Measurements from ENCODE around the gene NNAT. TPM values are rescaled to one million over a fixed set of nuclear protein-coding genes. Genes with fewer than 3 reads are reported as not detected.
"Not testable (repeated sequence)": the region's sequence is repeated elsewhere in the genome, so short reads cannot be mapped to it uniquely, and the experiment has no call there.

The NNAT gene
- total RNA-seq, 1 donor from 2014 or later = 0.83 TPM

DNA sequence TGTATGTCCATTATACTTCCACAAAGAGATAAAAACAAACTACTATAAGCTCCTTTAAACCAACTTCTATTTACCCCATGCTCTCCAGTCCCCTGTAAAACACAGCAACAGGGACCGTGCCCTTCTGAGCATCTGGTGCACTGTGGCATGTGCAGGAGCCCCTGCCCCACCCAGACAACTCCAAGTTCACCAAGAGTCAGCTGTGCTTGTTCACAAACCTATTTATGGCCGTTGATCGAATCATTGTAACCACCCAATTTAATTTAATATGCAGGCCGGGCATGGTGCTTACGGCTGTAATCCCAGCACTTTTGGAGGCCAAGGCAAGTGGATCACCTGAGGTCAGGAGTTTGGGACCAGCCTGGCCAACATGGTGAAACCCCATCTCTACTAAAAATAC, 20.3 kb downstream of the NNAT start:
- no peaks in the 10 kb centered on the region for H3K36me3 ChIP-seq
- ATAC-seq = no peak
- intact Hi-C loops (cut with DNase I) = no loop called here
- TF ChIP-seq, protein P1, sequence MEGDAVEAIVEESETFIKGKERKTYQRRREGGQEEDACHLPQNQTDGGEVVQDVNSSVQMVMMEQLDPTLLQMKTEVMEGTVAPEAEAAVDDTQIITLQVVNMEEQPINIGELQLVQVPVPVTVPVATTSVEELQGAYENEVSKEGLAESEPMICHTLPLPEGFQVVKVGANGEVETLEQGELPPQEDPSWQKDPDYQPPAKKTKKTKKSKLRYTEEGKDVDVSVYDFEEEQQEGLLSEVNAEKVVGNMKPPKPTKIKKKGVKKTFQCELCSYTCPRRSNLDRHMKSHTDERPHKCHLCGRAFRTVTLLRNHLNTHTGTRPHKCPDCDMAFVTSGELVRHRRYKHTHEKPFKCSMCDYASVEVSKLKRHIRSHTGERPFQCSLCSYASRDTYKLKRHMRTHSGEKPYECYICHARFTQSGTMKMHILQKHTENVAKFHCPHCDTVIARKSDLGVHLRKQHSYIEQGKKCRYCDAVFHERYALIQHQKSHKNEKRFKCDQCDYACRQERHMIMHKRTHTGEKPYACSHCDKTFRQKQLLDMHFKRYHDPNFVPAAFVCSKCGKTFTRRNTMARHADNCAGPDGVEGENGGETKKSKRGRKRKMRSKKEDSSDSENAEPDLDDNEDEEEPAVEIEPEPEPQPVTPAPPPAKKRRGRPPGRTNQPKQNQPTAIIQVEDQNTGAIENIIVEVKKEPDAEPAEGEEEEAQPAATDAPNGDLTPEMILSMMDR (IDR thresholded peaks at IDR 0.05) = no peak
- H3K9me3 ChIP-seq = no peaks in the 10 kb centered on the region
- no peak for DNase-seq
- peaks cover 4% of the 10 kb centered on the region for H3K27me3 ChIP-seq (ENCODE audit: low read depth)
- no peak overlapping the region for H3K27ac ChIP-seq
- H3K4me1 ChIP-seq = no peaks in the 10 kb centered on the region
- H3K4me3 ChIP-seq = no peak overlapping the region

DNA sequence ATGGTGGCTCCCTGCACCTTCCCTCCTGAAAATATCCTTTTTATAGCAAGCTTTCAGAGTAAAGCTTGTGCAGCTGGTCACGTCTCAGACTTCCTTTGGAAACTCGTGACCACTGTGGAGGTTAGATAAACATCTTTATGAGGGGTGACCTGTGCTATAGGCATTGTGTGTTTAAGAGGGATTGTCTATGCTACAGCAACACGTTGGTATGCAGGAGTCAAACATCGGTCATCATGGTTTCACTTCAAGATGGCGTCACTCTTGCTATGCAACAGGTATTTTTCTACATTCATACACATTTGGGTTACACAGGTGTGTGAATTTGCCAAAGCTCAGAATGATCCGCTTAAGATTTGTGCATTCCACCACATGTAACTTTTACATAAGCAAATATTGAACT, 21.2 kb downstream of the NNAT start:
- peaks cover 4% of the 10 kb centered on the region for H3K27me3 ChIP-seq (ENCODE audit: low read depth)
- H3K4me3 ChIP-seq = no peak overlapping the region
- H3K9me3 ChIP-seq = no peaks in the 10 kb centered on the region
- TF ChIP-seq, protein P1 (IDR thresholded peaks at IDR 0.05) = no peak
- no peak for DNase-seq
- ATAC-seq = no peak
- H3K27ac ChIP-seq = no peak overlapping the region
- H3K4me1 ChIP-seq = no peaks in the 10 kb centered on the region
- H3K36me3 ChIP-seq = no peaks in the 10 kb centered on the region
- intact Hi-C loops (cut with DNase I) = no loop called here

DNA sequence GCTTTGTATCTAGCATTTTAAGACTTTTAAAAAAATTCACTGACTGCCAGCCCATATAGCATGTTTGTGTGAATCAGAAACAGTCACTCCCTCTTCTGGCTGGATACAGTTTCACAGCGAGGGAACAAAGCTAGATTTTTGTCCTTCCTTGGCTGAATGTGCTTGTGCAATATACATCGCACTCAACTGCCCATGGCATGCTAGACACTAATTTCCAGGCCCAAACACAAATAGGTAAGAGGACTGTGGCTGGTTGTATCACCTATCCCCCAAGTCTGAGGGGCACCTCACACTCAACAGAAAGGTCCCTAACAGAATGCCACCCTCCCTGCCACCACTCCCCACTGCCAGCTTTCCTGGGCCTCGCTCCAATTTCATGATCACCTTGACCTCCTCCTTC, 22.8 kb downstream of the NNAT start:
- TF ChIP-seq, protein P1 (IDR thresholded peaks at IDR 0.05) = no peak
- Histone ChIP-seq H3K27ac (no peak overlapping the region), H3K4me1 (no peaks in the 10 kb centered on the region), H3K9me3 (no peaks in the 10 kb centered on the region), H3K36me3 (no peaks in the 10 kb centered on the region), H3K27me3 (ENCODE audit: low read depth) (peaks cover 4% of the 10 kb centered on the region), H3K4me3 (no peak overlapping the region)
- DNase-seq = no peak
- no peak for ATAC-seq
- intact Hi-C loops (cut with DNase I) = no loop called here

DNA sequence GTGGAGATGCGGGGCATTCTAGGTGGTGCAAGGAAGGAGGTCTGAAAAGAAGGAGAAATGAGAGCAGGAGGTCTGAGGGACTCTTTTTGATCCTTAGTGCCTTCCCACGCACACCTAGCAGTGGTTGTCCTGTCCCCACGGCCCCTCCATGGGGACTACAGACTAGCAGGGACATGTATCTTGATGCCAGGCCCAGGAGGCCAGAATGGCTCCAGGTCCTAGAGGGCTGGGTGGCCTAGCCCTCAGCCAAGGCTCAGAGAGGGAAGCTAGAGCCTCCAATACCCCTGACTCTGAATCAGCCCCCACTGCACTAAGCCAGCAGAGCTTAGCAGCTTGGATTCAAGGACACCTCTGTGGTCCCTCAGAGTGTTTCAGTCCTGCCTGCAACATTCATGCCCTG, 23.3 kb downstream of the NNAT start:
- intact Hi-C loops (cut with DNase I) = no loop called here
- no peak for ATAC-seq
- Histone ChIP-seq H3K27ac (no peak overlapping the region), H3K27me3 (ENCODE audit: low read depth) (peaks cover 4% of the 10 kb centered on the region), H3K4me3 (no peak overlapping the region), H3K9me3 (no peaks in the 10 kb centered on the region), H3K36me3 (no peaks in the 10 kb centered on the region), H3K4me1 (no peaks in the 10 kb centered on the region)
- no peak for DNase-seq
- TF ChIP-seq, protein P1 (IDR thresholded peaks at IDR 0.05) = no peak

DNA sequence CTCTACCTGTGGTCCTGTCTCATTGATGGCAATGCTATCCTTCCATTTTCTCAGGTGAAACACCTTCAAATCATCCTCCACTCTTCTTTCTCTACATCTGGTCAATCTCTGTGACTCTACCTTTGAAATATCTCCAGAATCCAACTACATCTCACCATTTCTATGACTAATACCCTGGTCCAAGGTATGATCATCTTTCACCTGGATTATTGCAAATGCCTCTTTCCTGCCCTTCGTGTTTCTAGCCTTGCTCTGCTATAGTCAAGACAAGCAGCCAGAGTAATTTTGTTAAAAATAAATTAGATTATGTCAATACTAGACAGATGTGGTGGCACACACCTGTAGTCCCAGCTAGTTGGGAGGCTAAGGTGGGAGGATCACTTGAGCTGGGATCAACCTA, 24.5 kb downstream of the NNAT start:
- Histone ChIP-seq H3K27me3 (ENCODE audit: low read depth) (no peaks in the 10 kb centered on the region), H3K36me3 (no peaks in the 10 kb centered on the region), H3K27ac (no peak overlapping the region), H3K4me1 (no peaks in the 10 kb centered on the region), H3K4me3 (no peak overlapping the region), H3K9me3 (no peaks in the 10 kb centered on the region)
- ATAC-seq (no peak), DNase-seq (no peak)
- intact Hi-C loops (cut with DNase I) = no loop called here
- TF ChIP-seq, protein P1 (IDR thresholded peaks at IDR 0.05) = no peak

DNA sequence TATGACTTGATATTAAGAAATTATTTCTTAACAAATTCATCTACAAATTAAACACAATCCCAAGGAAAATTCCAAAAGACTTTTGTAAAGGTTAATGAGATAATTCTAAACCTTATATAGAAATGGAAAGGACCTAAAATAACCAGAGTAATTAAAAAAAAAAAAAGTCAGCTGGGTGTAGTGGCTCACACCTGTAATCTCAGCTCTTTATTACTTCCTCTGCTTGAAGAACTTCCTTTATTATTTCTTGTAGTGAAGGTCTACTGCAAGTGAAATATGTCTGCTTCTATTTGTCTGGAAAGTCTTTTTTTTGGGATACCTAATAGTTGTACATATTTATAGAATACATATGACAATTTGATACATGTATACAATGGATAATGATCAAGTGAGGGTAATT, 26.9 kb downstream of the NNAT start:
- Histone ChIP-seq H3K27me3 (ENCODE audit: low read depth) (no peaks in the 10 kb centered on the region), H3K4me1 (no peaks in the 10 kb centered on the region), H3K27ac (no peak overlapping the region), H3K9me3 (no peaks in the 10 kb centered on the region), H3K4me3 (no peak overlapping the region), H3K36me3 (no peaks in the 10 kb centered on the region)
- DNase-seq = no peak
- TF ChIP-seq, protein P1 (IDR thresholded peaks at IDR 0.05) = no peak
- intact Hi-C loops (cut with DNase I) = no loop called here
- no peak for ATAC-seq

DNA sequence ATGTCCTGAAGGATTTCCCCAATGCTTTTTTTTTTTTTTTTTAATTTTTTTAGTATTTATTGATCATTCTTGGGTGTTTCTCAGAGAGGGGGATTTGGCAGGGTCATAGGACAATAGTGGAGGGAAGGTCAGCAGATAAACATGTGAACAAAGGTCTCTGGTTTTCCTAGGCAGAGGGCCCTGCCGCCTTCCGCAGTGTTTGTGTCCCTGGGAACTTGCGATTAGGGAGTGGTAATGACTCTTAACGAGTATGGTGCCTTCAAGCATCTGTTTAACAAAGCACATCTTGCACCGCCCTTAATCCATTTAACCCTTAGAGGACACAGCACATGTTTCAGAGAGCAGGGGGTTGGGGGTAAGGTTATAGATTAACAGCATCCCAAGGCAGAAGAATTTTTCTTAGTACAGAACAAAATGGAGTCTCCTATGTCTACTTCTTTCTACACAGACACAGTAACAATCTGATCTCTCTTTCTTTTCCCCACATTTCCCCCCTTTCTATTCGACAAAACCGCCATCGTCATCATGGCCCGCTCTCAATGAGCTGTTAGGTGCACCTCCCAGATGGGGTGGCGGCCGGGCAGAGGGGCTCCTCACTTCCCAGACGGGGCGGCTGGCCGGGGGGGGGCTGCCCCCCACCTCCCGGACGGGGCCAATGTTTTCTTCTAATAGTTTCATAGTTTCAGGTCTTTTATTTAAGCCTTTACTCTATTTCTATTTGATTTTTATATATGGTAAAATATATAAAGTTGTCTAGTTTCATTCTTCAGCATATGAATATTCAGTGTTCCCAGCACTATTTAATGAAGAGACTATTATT, 29.3 kb downstream of the NNAT start:
- H3K4me1 ChIP-seq; ATAC-seq; intact Hi-C loops (cut with DNase I); H3K9me3 ChIP-seq; H3K27ac ChIP-seq; H3K36me3 ChIP-seq; H3K27me3 ChIP-seq (ENCODE audit: low read depth); H3K4me3 ChIP-seq; DNase-seq: not testable (repeated sequence)

DNA sequence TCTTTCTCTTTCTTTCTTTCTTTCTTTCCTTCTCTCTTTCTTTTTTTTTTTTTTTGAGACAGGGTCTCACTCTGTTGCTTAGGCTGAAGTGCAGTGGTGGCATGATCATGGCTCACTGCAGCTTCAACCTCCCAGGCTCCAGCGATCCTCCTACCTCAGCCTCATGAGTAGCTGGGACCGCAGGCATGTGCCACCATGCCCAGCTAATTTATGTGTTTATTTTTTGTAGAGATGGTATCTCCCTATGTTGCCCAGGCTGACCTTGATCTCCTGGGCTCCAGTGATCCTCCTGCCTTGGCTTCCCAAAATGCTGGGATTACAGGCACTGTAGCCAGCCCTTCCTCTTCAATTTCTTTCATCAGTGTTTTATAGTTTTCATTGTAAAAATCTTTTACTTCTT, 30.6 kb downstream of the NNAT start:
- H3K4me1 ChIP-seq; H3K27ac ChIP-seq; H3K9me3 ChIP-seq; ATAC-seq; H3K36me3 ChIP-seq; DNase-seq; H3K4me3 ChIP-seq; intact Hi-C loops (cut with DNase I); H3K27me3 ChIP-seq (ENCODE audit: low read depth): not testable (repeated sequence)
